ENCODE data around the gene TMEM182. TPM values are rescaled to one million over a fixed set of nuclear protein-coding genes. Genes with fewer than 3 reads are reported as not detected.

Gene TMEM182
- polyA plus RNA-seq, 1 donor (not counting 4 experiments of a cell fraction or from before 2014, with no cell fraction given), result 3.5 TPM

DNA sequence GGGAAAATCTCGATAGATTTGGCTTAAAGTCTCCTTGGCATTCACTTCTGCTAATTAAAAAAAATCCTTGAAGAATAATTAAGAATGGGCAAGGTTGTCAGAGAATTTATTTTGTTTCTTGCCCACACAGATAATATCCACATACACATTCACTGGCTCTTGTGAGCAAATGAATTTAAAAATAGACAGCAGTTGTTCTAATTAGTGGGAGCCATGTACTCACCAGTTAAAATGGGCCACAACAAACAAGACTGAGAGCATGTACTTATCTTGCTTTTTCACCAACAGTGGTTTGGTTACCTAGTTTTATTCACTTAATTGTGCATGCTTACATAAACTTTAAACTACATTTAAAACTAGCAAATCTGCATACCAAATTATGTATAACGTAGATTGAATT, 53.5 kb downstream of the TMEM182 start:
- H3K36me3 ChIP-seq (ENCODE audit: control insufficient read depth in 2 of 2, extremely low read depth in 1 of 2, insufficient read depth in 2 of 2, low read length in 2 of 2), result no peaks in the 10 kb centered on the region
- no peaks in the 10 kb centered on the region for H4K20me1 ChIP-seq (ENCODE audit: control insufficient read depth, extremely low read depth, insufficient read depth, low read length)
- no peak overlapping the region for H3K4me3 ChIP-seq (ENCODE audit: control insufficient read depth in 2 of 3, extremely low read depth in 1 of 3, insufficient read depth in 2 of 3, low read depth in 1 of 3, low read length in 3 of 3)
- DNase-seq (ENCODE audit: low read depth, low spot score) (no peak), FAIRE-seq (no peak)
- H2AFZ ChIP-seq (ENCODE audit: control insufficient read depth, low read length), result no peak overlapping the region
- no peaks in the 10 kb centered on the region for H3K9me1 ChIP-seq (ENCODE audit: control insufficient read depth, extremely low read depth, insufficient read depth, low read length)
- no peaks in the 10 kb centered on the region for H3K79me2 ChIP-seq (ENCODE audit: control insufficient read depth, insufficient read depth, low read length)
- no peak for TF ChIP-seq EZH2 (IDR thresholded peaks at IDR 0.05; ENCODE audit: low read length)
- TF ChIP-seq, protein P1, sequence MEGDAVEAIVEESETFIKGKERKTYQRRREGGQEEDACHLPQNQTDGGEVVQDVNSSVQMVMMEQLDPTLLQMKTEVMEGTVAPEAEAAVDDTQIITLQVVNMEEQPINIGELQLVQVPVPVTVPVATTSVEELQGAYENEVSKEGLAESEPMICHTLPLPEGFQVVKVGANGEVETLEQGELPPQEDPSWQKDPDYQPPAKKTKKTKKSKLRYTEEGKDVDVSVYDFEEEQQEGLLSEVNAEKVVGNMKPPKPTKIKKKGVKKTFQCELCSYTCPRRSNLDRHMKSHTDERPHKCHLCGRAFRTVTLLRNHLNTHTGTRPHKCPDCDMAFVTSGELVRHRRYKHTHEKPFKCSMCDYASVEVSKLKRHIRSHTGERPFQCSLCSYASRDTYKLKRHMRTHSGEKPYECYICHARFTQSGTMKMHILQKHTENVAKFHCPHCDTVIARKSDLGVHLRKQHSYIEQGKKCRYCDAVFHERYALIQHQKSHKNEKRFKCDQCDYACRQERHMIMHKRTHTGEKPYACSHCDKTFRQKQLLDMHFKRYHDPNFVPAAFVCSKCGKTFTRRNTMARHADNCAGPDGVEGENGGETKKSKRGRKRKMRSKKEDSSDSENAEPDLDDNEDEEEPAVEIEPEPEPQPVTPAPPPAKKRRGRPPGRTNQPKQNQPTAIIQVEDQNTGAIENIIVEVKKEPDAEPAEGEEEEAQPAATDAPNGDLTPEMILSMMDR (optimal IDR thresholded peaks at IDR 0.05 in 1 of 3, IDR thresholded peaks at IDR 0.05 in 1 of 3, conservative IDR thresholded peaks at IDR 0.05 in 1 of 3; ENCODE audit: extremely low read depth in 1 of 3, insufficient read depth in 2 of 3, low read length in 3 of 3), result no peak
- no peaks in the 10 kb centered on the region for H3K9me3 ChIP-seq (ENCODE audit: control insufficient read depth, low read depth, low read length)
- H3K9ac ChIP-seq (ENCODE audit: control insufficient read depth, extremely low read depth, insufficient read depth, low read length), result no peak overlapping the region
- H3K27me3 ChIP-seq (ENCODE audit: control insufficient read depth, extremely low read depth, insufficient read depth, low read length), result no peaks in the 10 kb centered on the region
- H3K27ac ChIP-seq (ENCODE audit: control insufficient read depth, insufficient read depth, low read length), result no peak overlapping the region
- no peak overlapping the region for H3K4me2 ChIP-seq (ENCODE audit: control insufficient read depth, extremely low read depth, insufficient read depth, low read depth, low read length)
- H3K4me1 ChIP-seq (ENCODE audit: control insufficient read depth, extremely low read depth, insufficient read depth, low read length), result no peaks in the 10 kb centered on the region
- dilution Hi-C loops (cut with MboI; ENCODE audit: extremely low pct_ligation_motif_present, low sequenced_read_pairs), result no loop called here

DNA sequence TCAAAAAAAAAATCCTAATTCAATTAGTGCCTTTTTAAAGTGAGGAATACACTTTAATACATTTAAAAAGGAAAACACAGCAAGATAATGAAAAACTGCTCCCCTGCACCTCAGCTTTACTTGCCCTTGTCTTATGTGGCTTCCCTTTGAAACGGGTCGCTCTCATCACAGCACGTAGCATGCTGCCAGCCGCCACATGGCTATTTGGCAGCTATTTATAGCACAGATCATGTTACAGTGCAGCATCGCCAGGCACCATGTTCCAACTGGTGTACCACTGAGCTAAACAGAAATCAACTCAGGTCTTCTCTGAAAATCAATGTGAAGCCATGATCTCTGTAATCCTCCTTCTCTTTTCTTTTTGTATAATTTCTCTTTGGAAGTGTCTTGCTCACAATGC, 65.1 kb downstream of the TMEM182 start:
- no peak overlapping the region for H3K4me2 ChIP-seq (ENCODE audit: control insufficient read depth, extremely low read depth, insufficient read depth, low read depth, low read length)
- H3K4me3 ChIP-seq (ENCODE audit: control insufficient read depth in 2 of 3, extremely low read depth in 1 of 3, insufficient read depth in 2 of 3, low read depth in 1 of 3, low read length in 3 of 3), result no peak overlapping the region
- TF ChIP-seq, protein P1 (optimal IDR thresholded peaks at IDR 0.05 in 1 of 3, IDR thresholded peaks at IDR 0.05 in 1 of 3, conservative IDR thresholded peaks at IDR 0.05 in 1 of 3; ENCODE audit: extremely low read depth in 1 of 3, insufficient read depth in 2 of 3, low read length in 3 of 3), result no peak
- TF ChIP-seq EZH2 (IDR thresholded peaks at IDR 0.05; ENCODE audit: low read length), result no peak
- no peaks in the 10 kb centered on the region for H3K9me3 ChIP-seq (ENCODE audit: control insufficient read depth, low read depth, low read length)
- no peak overlapping the region for H3K9ac ChIP-seq (ENCODE audit: control insufficient read depth, extremely low read depth, insufficient read depth, low read length)
- no peaks in the 10 kb centered on the region for H3K9me1 ChIP-seq (ENCODE audit: control insufficient read depth, extremely low read depth, insufficient read depth, low read length)
- DNase-seq (ENCODE audit: low read depth, low spot score) (no peak), FAIRE-seq (no peak)
- dilution Hi-C loops (cut with MboI; ENCODE audit: extremely low pct_ligation_motif_present, low sequenced_read_pairs), result no loop called here
- H4K20me1 ChIP-seq (ENCODE audit: control insufficient read depth, extremely low read depth, insufficient read depth, low read length), result no peaks in the 10 kb centered on the region
- H3K27ac ChIP-seq (ENCODE audit: control insufficient read depth, insufficient read depth, low read length), result no peak overlapping the region
- H3K4me1 ChIP-seq (ENCODE audit: control insufficient read depth, extremely low read depth, insufficient read depth, low read length), result no peaks in the 10 kb centered on the region
- no peaks in the 10 kb centered on the region for H3K27me3 ChIP-seq (ENCODE audit: control insufficient read depth, extremely low read depth, insufficient read depth, low read length)
- no peak overlapping the region for H2AFZ ChIP-seq (ENCODE audit: control insufficient read depth, low read length)
- no peaks in the 10 kb centered on the region for H3K36me3 ChIP-seq (ENCODE audit: control insufficient read depth in 2 of 2, extremely low read depth in 1 of 2, insufficient read depth in 2 of 2, low read length in 2 of 2)
- H3K79me2 ChIP-seq (ENCODE audit: control insufficient read depth, insufficient read depth, low read length), result no peaks in the 10 kb centered on the region

Data from keratinocyte (primary cell).